Neural progenitor cell (in vitro differentiated cells): ENCODE data around the gene NALCN. TPM values are rescaled to one million over a fixed set of nuclear protein-coding genes. Genes with fewer than 3 reads are reported as not detected.

ENCODE experiments used
- DNase-seq: peaks from one replicate; pipeline ENCODE4 v3.0.0-alpha.2; 2016; ENCODE audit warnings: low spot score
- H2AFZ ChIP-seq: fragments of 200-600 bp; sonication (generic); replicated peaks from 2 replicates; pipeline ENCODE4 v1.6.1; 2016; ENCODE audit warnings: antibody characterized with exemption
- H3F3A ChIP-seq: fragments of 200-600 bp; sonication (generic); 2 replicates; pipeline ENCODE4 v1.6.1; 2016; ENCODE audit warnings: antibody characterized with exemption, low read depth
- H3K27ac ChIP-seq: fragments of 200-600 bp; sonication (generic); 2 replicates; pipeline ENCODE4 v1.5.1; 2016; ENCODE audit warnings: mild to moderate bottlenecking
- H3K27me3 ChIP-seq: fragments of 200-600 bp; sonication (generic); 2 replicates; pipeline ENCODE4 v1.6.1; 2016; ENCODE audit warnings: mild to moderate bottlenecking, moderate library complexity
- H3K36me3 ChIP-seq: fragments of 200-600 bp; sonication (generic); 2 replicates; pipeline ENCODE4 v1.5.1; 2016
- H3K4me1 ChIP-seq: fragments of 200-600 bp; sonication (generic); 2 replicates; pipeline ENCODE4 v1.6.1; 2016; ENCODE audit warnings: mixed run types
- H3K4me2 ChIP-seq: fragments of 200-600 bp; sonication (generic); 2 replicates; pipeline ENCODE4 v1.6.1; 2016
- H3K4me3 ChIP-seq: fragments of 200-600 bp; sonication (generic); 2 replicates; pipeline ENCODE4 v1.5.1; 2016
- H3K79me2 ChIP-seq: fragments of 200-600 bp; sonication (generic); 2 replicates; pipeline ENCODE4 v1.6.1; 2016; ENCODE audit warnings: low read depth
- H3K9ac ChIP-seq: fragments of 200-600 bp; sonication (generic); 2 replicates; pipeline ENCODE4 v1.6.1; 2016
- H3K9me3 ChIP-seq: fragments of 200-600 bp; sonication (generic); 2 replicates; pipeline ENCODE4 v1.5.1; 2016; ENCODE audit warnings: low read depth
- H4K20me1 ChIP-seq: fragments of 200-600 bp; sonication (generic); 2 replicates; pipeline ENCODE4 v1.6.1; 2016; ENCODE audit warnings: low read depth
- H3K27ac Mint-ChIP-seq: 3 replicates; pipeline ENCODE4 v1.8.0; 2021; ENCODE audit warnings: mixed read lengths
- H3K27me3 Mint-ChIP-seq: 2 replicates; pipeline ENCODE4 v1.8.0; 2022; ENCODE audit warnings: low read depth, mild to moderate bottlenecking, inconsistent platforms, moderate library complexity, mixed read lengths; ENCODE audit not compliant: insufficient read depth
- H3K36me3 Mint-ChIP-seq: 3 replicates; pipeline ENCODE4 v1.8.0; 2021; ENCODE audit warnings: mixed read lengths
- H3K4me1 Mint-ChIP-seq: 3 replicates; pipeline ENCODE4 v1.8.0; 2021; ENCODE audit warnings: mixed read lengths
- H3K4me3 Mint-ChIP-seq: 3 replicates; pipeline ENCODE4 v1.8.0; 2021; ENCODE audit warnings: mild to moderate bottlenecking, moderate library complexity, mixed read lengths
- H3K9me3 Mint-ChIP-seq: 3 replicates; pipeline ENCODE4 v1.8.0; 2020; ENCODE audit warnings: mixed read lengths
- EZH2 ChIP-seq: fragments of 200-600 bp; sonication (generic); IDR thresholded peaks from 2 replicates; pipeline ENCODE4 v1.6.1; 2017; ENCODE audit warnings: antibody characterized with exemption, mild to moderate bottlenecking, moderate library complexity
- EZH2phosphoT487 ChIP-seq: fragments of 200-600 bp; sonication (generic); IDR thresholded peaks from 2 replicates; pipeline ENCODE4 v1.6.1; 2017; ENCODE audit warnings: antibody characterized with exemption
- total RNA-seq: library from RNA; depleted of rRNA; stranded (reverse); fragments of >200 nt; gene quantifications from 2 replicates; pipeline ENCODE4 v1.2.3, GENCODE V29; 2015; ENCODE audit warnings: low replicate concordance
- TF ChIP-seq, protein P1 (sequence below): fragments of 200-600 bp; sonication (generic); IDR thresholded peaks from 2 replicates; pipeline ENCODE4 v1.5.1; 2017; ENCODE audit warnings: antibody characterized with exemption, mild to moderate bottlenecking

The NALCN gene
- total RNA-seq, 1 donor from 2014 or later, result 1.1 TPM

DNA sequence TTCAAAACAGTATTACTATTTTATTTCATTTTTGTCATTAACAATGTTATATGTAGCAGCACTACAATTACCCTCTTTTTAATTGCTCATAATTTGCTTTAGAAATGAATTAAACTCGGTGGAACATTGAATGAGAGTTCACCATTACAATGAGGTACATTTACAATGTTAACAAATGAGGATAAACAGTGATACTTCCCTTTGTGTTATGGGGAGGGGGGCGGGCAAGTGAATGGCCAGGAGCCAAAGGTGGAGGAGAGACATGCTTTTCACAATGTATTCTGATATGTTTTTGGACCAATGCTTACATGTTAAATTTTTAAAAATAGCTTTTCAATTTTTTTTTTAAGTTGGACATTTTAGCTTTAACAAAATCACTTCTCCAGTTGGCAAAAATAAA lies 34.2 kb downstream of the NALCN start:
- no peak overlapping the region for H3K4me3 Mint-ChIP-seq
- H3K4me2 ChIP-seq, result no peak overlapping the region

DNA sequence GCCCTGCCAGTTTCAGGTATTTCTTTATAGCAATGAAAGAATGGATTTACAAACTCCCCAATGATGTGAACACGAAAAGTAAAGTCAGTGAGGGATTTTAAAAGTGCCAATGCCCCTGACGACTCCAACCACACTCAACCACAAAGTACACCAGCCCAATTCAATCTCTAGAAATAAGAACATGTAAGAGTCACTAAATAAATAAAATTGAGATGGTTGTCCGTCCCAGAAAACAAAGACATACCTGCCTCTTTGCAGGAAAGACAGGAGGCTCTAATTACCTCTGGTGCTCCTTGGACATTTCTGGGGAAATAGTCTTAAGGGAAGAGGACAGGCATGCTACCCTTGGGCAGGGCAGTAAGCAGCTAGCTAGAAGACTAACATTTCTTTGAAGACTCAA lies 55.8 kb downstream of the NALCN start:
- no peaks in the 10 kb centered on the region for H3K27me3 Mint-ChIP-seq
- H3K27ac Mint-ChIP-seq, result no peak overlapping the region
- Histone ChIP-seq H3F3A (no peaks in the 10 kb centered on the region), H3K27me3 (no peaks in the 10 kb centered on the region), H3K36me3 (no peaks in the 10 kb centered on the region), H3K4me2 (no peak overlapping the region), H4K20me1 (no peaks in the 10 kb centered on the region), H2AFZ (no peak overlapping the region), H3K79me2 (no peaks in the 10 kb centered on the region), H3K27ac (no peak overlapping the region), H3K9ac (no peak overlapping the region), H3K4me1 (no peaks in the 10 kb centered on the region), H3K4me3 (no peak overlapping the region), H3K9me3 (no peaks in the 10 kb centered on the region)
- peaks cover 7% of the 10 kb centered on the region for H3K9me3 Mint-ChIP-seq
- H3K4me3 Mint-ChIP-seq, result no peak overlapping the region
- no peak for DNase-seq
- no peaks in the 10 kb centered on the region for H3K4me1 Mint-ChIP-seq
- H3K36me3 Mint-ChIP-seq, result no peaks in the 10 kb centered on the region
- no peak for TF ChIP-seq EZH2phosphoT487
- TF ChIP-seq EZH2, result no peak
- TF ChIP-seq, protein P1, sequence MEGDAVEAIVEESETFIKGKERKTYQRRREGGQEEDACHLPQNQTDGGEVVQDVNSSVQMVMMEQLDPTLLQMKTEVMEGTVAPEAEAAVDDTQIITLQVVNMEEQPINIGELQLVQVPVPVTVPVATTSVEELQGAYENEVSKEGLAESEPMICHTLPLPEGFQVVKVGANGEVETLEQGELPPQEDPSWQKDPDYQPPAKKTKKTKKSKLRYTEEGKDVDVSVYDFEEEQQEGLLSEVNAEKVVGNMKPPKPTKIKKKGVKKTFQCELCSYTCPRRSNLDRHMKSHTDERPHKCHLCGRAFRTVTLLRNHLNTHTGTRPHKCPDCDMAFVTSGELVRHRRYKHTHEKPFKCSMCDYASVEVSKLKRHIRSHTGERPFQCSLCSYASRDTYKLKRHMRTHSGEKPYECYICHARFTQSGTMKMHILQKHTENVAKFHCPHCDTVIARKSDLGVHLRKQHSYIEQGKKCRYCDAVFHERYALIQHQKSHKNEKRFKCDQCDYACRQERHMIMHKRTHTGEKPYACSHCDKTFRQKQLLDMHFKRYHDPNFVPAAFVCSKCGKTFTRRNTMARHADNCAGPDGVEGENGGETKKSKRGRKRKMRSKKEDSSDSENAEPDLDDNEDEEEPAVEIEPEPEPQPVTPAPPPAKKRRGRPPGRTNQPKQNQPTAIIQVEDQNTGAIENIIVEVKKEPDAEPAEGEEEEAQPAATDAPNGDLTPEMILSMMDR, result no peak

More for the DNA sequence above, 34.2 kb downstream of the NALCN start:
- Histone ChIP-seq H3K36me3 (no peaks in the 10 kb centered on the region), H4K20me1 (no peaks in the 10 kb centered on the region), H3K79me2 (no peaks in the 10 kb centered on the region), H3K27me3 (no peaks in the 10 kb centered on the region), H3F3A (no peaks in the 10 kb centered on the region), H3K27ac (no peak overlapping the region), H3K9me3 (no peaks in the 10 kb centered on the region), H3K4me1 (no peaks in the 10 kb centered on the region), H3K9ac (no peak overlapping the region), H2AFZ (no peak overlapping the region), H3K4me3 (no peak overlapping the region)
- Mint-ChIP-seq H3K36me3 (no peaks in the 10 kb centered on the region), H3K4me1 (peaks cover 20% of the 10 kb centered on the region), H3K9me3 (no peaks in the 10 kb centered on the region), H3K27me3 (no peaks in the 10 kb centered on the region), H3K27ac (no peak overlapping the region)
- TF ChIP-seq, protein P1, result no peak
- TF ChIP-seq EZH2phosphoT487 (no peak), EZH2 (no peak)
- DNase-seq, result no peak

DNA sequence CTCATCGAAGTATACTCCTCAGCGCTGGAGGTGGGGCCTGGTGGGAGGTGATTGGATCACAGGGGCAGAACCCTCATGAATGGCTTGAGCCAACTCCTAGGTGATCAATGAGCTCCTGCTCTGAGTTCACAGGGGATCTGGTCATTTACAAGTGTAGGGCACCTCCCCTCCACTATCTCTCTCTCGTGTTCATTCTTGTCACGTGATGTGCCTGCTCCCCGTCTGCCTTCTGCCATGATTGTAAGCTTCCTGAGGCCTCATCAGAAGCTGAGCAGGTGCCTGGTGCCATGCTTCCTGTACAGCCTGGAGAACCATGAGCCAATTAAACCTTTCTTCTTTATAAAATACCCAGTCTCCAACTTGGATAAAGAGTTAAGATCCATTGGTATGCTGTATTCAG lies 61.4 kb downstream of the NALCN start:
- Histone ChIP-seq H4K20me1 (no peaks in the 10 kb centered on the region), H3K4me2 (no peak overlapping the region), H3K4me1 (no peaks in the 10 kb centered on the region), H3K79me2 (no peaks in the 10 kb centered on the region), H3K27me3 (no peaks in the 10 kb centered on the region), H3F3A (no peaks in the 10 kb centered on the region), H2AFZ (no peak overlapping the region), H3K36me3 (no peaks in the 10 kb centered on the region), H3K4me3 (no peak overlapping the region), H3K27ac (no peak overlapping the region), H3K9me3 (no peaks in the 10 kb centered on the region), H3K9ac (no peak overlapping the region)
- DNase-seq, result no peak
- H3K4me1 Mint-ChIP-seq, result no peaks in the 10 kb centered on the region
- H3K9me3 Mint-ChIP-seq, result peaks cover 3% of the 10 kb centered on the region
- H3K36me3 Mint-ChIP-seq, result no peaks in the 10 kb centered on the region
- no peaks in the 10 kb centered on the region for H3K27me3 Mint-ChIP-seq
- TF ChIP-seq, protein P1, result no peak
- TF ChIP-seq EZH2phosphoT487 (no peak), EZH2 (no peak)
- no peak overlapping the region for H3K4me3 Mint-ChIP-seq
- H3K27ac Mint-ChIP-seq, result no peak overlapping the region
